ENCODE measurements around the gene PLA2G10.

GRCh38 chr16:14641926-14642325 is 52.2 kb downstream of the PLA2G10 start:
- TF ChIP-seq, protein P1, sequence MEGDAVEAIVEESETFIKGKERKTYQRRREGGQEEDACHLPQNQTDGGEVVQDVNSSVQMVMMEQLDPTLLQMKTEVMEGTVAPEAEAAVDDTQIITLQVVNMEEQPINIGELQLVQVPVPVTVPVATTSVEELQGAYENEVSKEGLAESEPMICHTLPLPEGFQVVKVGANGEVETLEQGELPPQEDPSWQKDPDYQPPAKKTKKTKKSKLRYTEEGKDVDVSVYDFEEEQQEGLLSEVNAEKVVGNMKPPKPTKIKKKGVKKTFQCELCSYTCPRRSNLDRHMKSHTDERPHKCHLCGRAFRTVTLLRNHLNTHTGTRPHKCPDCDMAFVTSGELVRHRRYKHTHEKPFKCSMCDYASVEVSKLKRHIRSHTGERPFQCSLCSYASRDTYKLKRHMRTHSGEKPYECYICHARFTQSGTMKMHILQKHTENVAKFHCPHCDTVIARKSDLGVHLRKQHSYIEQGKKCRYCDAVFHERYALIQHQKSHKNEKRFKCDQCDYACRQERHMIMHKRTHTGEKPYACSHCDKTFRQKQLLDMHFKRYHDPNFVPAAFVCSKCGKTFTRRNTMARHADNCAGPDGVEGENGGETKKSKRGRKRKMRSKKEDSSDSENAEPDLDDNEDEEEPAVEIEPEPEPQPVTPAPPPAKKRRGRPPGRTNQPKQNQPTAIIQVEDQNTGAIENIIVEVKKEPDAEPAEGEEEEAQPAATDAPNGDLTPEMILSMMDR (IDR thresholded peaks at IDR 0.05) = no peak
- no peak for TF ChIP-seq ZFX (IDR thresholded peaks at IDR 0.05; ENCODE audit: borderline replicate concordance)
